Activated CD4-positive, CD25-positive, alpha-beta regulatory T cell treated with anti-CD3 and anti-CD28 coated beads, Interleukin-2, amount 50 U/mL, for 24 hours (primary cell): ENCODE data around the gene PDLIM5.
"Not testable (repeated sequence)": the region's sequence is repeated elsewhere in the genome, so short reads cannot be mapped to it uniquely, and the experiment has no call there.

Source experiments
- ATAC-seq, 2 donors: fragments of 150-1000 bp; cut with Tn5 transposase; one replicate each; pipeline ENCODE4 v1.10.0; 2021; ENCODE audit warnings: mild to moderate bottlenecking in 1 of 2, moderate library complexity in 1 of 2

Gene PDLIM5

DNA sequence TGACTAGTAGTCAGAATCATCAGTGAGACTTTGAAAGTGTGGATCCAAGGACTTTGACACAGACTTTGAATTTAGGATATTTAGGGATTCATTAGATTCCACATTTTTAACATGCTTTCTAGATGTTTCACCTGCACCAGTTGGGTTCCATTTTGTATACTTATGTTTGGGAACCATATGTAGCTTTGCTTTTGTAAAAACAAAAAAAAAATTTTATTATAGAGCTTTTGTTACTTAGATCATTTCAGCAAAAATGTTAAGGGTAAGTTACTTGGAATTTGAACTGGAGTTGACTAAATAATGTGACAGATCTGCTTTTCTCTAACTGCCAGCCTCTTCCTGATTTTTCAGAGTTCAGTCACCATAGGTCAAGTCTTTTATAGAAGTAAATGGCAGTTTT, 14.6 kb downstream of the PDLIM5 start:
- ATAC-seq: no peak

DNA sequence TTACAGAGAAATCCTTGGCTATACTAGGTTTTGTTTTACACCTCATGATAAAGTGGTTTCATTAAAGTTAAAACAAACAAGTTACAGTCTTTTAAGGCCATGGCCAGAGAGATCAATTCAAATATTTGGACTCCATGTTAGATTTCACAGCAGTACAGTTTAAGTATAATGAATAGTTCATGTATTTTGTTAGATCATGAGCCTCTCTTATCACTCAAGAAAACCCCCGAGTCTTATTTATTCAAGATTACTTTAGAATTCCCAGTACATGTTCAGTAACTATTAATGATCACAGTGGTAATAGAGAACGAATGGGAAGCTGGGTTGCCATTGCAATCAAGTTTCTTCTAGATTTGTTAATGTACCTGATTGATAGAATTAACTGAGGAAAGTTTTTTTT, 15.2 kb downstream of the PDLIM5 start:
- ATAC-seq: no peak

DNA sequence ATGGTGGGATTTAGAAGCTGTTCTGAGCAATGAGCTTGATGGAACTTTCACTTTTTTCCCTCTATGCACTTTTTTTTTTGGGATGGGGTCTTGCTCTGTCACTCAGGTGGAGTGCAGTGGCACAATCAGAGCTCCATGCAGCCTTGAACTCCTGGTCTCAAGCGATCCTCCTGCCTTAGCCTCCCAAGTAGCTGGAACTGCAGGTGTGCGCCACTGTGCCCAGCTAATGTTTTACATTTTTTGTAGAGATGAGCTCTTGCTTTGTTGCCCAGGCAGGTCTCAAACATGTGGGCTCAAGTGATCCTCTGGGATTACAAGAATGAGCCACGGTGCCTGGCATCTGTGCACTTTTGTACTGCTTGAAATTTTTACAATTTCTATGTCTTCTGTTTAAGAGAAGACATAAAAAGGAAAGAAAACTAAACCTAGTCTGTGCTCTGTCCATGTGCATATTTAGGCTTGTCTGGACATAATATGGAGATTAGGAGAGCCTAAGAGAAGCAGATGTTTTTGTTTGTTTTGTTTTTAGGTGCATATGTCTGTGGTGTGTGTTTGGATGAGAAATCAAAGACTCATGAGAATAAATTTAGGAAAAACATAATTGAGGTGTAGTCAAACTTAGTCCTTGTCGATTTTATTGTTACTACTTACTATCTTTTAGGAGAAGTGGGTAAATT, 16.5 kb downstream of the PDLIM5 start:
- ATAC-seq: no peak

DNA sequence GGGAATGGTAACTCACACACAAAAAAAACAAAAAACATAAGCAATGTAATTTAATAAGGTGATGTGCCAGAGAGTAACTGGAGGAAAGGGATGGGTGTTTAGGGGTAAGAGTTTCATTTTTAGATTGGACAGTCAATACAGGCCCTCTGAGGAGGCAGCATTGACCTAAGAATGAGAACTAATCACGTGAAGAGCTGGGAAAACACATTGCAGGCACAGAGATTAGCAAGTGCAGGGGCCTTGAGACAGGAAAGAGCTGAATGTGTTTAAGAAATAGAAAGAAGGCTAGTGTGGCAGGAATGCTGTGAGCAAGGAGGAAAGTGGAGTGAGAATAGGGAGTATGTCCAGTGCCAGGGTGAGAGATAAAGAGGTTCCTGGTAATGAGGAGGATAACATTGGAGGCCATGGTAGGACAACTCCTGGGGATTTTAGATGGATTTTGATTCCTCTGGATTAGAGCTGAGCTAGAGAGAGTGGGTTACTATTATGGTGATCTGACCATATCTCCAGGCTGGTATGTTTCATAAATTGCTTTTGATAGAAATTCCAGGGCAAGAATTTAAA, 17.6 kb downstream of the PDLIM5 start:
- ATAC-seq: no peak

DNA sequence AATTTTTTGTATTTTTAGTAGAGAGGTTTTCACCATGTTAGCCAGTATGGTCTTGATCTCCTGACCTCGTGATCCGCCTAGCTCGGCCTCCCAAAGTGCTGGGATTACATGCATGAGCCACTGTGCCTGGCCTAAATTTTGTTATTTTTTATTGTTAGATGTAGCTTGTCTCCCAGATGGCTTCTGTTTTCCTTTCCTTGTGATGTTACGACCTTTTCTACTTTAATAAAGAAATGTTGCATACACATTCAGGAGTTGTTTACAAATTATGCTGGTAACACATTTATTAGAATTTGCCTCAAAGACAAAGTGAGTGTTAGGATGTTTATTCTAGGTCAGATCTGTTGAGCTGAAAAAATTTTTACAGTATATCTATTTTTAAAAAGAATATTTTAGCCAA, 18.4 kb downstream of the PDLIM5 start:
- ATAC-seq: no peak

DNA sequence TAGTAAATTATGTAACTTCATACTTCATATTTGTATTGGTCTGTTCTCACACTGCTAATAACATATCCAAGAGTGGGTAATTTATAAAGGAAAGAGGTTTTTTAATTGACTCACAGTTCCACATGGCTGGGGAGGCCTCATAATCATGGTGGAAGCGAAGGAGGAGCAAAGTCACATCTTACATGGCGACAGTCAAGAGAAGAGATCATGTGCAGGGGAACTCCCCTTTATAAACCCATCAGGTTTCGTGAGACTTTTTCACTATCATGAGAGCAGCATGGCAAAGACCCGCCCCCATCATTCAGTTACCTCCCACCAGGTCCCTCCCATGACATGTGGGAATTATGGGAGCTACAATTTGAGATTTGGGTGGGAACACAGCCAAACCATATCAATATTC, 19.0 kb downstream of the PDLIM5 start:
- not testable (repeated sequence) for ATAC-seq

DNA sequence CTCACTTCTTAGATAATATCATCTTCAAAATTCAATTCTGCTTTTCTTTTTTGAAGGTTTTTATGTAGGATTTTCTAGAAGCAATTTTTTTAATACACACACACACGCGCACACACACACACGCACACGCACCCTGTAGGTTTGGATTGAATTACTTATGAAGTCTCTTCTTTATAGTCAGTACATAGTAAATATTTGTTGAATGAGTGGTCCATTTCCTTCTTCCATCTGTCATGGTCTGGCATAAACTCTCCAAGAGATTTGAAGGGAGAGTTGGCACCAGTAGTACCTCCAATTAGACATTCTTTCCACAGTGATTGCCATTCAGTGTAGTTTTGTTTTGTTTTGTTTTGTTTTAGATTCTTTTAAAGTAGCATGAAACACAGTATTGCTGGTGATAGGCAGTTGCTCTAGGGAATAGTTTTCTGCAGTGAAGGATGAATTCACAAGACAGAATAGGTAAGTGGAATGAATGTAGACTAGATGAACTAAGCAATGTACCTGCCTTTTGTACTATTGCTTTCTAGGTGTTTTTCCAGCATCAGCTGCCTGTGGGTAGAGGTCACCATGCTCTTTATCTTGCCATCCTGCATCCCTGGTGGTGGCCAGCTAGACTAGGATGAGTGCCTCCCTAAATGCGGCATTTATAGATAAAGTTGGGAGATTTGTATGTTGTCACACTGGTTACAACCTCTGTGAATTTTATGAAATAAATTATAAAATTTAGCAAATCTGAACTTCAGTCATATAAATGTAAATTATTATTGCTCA, 20.5 kb downstream of the PDLIM5 start:
- ATAC-seq: no peak

DNA sequence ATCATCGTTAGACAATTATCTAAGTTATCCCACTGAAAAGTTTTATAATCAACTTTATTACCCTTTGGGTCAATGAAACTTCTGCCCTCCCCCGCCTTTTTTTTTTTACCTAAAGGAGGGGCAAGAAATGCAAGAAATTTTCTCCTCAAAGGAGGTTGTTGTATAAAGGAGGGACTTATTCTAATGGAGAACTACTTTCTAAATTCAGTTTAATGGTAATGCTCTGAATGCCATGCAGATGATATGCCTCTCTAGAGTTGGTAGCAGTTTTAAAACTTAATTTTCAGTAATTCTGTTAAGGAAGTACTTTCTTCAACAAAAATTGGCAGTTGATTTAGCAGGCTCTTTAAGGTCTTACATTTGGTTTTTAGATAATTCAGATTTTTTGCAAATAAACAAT, 23.3 kb downstream of the PDLIM5 start:
- ATAC-seq: no peak

DNA sequence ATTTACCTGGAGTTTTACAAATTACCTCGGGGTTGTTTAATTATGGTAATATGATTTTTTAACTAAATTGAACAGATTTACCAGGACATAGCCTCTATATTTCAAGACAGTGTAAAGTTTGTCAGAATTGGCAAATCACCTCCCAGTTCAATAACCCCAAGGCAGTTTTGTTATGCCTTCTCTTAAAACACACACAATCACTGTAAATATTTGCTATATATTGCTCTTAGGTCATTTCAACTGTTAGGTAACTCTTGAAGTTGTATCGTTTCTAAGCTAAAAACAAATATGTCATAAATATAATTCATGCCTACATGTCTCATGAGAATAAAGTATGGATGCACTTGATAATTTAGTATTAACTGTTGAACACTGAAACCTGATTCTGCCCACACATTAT, 24.1 kb downstream of the PDLIM5 start:
- ATAC-seq: no peak

DNA sequence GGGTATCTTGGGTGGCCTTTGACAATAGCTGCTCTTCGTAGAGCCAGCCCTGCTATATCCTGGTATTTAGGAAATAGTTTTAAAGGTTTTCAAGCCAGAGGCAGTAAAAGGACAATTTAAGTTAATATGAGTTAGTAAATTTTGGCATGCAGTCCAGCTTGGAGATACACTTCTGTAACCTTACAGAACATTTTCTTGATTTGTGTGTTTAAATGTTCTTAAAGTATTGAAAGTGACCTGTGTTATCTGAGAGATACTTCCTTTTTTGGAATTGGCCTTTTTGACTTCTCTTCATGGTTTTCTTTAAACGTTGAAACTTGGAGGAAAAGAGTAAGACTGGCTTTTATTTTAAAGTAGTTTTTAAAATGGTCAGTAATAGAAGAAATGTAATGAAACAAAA, 25.5 kb downstream of the PDLIM5 start:
- no peak for ATAC-seq

DNA sequence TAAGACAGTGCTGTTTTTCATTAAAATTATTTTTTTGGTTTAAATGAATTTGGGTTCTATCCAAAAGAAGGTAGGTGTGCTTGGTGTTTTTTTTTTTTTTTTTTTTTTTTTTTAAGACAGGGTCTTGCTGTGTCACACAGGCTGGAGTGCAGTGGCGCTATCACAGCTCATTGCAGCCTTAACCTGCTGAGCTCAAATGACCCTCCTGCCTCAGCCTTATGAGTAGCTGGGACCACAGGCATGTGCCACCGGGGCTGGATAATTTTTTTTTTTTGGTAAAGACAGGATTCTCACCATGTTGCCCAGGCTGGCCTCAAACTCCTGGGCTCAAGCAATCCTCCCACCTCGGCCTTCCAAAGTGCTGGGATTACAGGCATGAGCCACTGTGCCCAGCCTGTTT, 27.1 kb downstream of the PDLIM5 start:
- ATAC-seq: not testable (repeated sequence)

DNA sequence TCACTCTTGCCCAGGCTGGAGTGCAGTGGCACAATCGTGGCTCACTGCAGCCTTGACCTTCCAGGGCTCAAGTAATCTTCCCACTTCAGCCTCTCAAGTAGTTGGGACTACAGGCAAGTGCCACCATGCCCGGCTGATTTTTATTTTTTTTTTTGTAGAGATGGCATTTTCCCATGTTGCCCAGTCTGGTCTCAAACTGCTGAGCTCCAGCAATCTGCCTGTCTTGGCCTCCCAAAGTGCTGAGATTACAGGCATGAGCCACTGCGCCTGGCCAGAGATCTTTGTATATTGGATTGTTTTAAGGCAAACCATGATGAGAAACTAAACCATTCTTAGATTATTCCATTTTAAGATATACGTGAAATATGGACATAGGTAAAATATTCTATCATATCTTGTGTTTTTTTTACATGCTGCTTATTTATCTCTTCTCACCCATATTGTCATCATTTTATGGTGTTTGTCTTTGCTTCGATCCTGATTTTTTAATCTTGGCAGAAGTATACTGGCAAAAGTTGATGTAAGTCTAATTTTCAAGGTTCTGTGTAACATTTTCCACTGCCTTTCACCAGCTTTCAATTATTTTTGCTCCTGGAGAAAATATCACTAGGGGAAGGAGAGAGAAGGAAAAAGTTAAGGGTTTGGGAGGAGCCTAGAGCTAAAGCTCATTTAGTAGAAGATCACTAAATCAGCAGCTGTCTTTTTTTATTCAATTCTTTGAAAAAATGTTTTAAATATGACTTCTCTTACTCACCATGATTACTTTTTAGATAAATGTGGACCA, 27.8 kb downstream of the PDLIM5 start:
- no peak for ATAC-seq

DNA sequence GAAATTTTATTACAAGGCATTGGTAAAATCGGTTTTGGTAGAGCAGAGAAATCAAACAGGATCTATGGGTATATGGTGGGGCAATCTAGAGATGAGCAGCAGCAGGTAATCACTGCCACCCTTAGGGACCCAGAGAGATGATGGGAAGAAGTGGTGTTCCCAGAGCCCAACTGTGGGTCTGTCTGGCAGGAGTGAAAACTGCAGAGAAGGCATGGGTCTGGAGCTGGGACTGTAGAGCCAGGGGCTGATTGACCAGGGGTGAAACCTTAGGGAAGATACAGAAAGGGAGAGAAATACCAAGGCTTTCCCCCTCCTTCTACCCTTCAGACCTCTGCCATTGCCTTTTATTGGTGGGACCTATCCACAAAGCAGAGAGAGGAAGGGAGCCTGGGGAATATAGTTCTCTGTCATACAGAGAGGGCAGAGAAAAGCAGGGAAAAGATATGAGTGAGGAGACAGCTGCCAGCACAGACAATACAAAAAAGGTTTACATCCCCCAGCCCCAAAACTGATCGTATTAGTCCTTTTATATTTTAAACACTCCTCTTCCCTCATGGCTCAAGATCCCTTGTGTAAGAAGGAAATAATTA, 28.7 kb downstream of the PDLIM5 start:
- no peak for ATAC-seq

DNA sequence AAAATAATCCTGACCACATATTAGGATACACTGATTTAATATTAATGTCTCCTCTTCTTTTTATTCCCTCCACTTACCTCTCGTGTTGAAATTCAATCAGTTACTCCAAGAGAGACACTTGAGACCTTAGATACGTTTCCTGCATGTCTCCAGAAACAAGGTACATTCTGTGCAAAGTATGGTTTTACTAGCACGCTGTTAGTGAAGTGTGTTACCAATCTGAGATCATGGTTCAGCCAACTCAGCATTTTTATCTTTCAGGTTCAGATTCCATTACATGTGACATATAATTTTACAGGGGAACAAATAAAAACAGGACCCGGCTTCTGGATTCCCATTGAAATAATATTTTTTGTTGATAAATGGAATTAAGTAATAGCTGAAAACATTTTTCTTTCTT, 32.2 kb downstream of the PDLIM5 start:
- no peak for ATAC-seq

DNA sequence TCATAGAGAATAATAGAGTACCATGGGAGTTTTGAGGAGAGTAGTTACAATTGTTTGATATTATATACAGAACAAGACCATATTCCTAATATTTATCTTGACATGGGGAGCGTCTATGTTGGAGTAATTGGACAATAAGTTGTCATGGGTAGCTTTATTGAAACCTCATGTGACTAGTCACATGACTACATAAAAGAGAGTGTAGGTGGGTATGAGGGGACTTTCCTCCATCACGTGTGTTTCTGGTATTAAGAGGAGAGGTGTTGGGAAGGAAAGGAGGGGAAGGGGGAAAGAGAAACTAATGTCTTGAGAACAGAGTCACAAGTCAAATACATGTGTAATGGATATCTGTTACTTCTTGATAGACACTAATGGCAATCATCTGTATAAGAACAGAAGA, 33.1 kb downstream of the PDLIM5 start:
- ATAC-seq: no peak

DNA sequence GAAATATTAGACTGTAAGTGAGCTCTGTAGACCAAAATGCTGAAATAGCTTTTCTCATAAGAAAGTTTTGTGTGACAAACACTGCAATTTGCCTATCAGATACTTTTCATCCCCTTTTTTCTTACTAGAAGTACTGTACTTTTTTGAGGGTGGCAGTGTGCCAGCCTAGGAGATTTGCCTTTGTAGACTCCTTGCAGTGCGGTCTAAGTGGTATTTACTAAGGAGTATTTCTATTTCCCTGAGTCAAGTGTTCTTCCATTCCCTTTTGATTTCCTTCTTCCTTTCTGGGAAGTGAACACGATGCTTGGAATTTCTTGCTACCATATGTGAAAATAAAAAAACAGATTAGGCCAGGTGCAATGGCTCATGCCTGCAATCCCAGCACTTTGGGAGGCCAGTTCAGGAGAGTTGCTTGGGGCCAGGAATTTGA, 34.6 kb downstream of the PDLIM5 start:
- ATAC-seq: no peak

DNA sequence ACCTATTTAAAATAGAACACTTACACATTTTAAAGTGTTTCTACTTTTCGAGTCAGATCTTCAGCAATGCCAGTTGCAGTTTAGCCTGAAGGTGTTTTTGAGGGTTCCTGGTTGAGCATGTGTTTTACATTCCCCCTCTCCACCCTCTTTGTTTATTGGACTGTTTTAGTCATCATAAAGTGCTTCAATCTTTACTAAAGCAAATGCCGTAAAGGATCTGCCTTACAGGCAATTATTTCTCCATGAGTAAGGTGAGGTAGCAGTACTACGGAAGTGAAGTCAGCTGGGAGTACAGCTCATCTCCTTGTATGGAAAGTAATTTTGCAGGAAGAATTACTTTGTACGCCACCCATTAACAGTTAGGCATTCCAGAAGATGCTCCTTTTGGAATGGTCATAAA, 36.9 kb downstream of the PDLIM5 start:
- no peak for ATAC-seq

DNA sequence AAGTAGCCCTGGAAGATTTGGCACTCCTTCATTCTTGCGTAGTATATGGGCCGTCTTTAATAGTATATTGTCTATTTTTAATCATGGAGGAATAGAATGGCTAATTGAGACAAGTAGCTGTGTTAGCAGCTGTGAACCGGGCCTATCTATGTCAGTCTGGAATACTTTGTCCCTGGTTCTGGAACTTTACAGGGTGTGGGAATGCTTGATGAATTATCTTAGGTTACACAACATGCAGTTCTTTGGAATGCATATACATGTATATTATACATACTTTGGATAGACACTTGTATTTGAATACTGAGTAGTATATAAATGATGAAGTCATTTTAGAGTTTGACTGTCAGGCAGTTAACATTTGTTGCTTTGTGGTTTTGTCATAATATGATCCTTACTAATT, 37.4 kb downstream of the PDLIM5 start:
- ATAC-seq: no peak

DNA sequence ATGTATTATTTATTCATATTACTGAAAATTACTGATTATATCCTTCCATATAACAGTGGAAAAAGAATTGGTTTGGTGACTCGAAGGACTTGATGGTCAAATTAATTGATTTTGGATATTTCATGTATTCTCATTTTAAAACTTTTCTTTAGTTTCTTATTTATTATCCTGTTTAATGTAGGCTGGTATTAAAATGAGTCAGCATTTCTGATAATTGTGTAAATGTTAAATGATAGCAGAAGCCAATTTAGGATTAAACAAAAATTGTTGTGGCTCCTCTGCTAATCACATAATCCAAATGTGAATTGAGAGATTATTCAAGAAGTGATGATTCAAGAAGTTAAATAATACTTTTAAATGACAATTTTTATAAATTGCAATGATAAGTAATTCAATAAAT, 38.7 kb downstream of the PDLIM5 start:
- no peak for ATAC-seq

DNA sequence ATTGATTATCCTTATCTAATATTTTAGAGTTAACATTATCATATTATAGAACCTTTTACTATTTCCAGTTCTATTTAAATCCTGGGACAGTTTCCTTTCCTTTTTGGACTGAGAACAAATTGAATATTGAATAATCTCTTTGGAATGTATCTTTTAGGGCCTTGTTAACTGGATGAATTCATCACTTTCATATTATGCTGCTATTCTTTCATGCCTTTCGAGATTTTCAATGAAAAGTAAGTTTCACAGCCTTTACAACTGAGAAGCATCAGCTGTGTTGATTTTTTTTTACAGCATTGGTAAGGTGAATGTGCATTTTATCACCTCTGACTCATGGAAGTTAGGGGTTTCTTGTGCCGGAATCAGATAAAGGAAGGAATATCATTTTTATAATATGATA, 39.6 kb downstream of the PDLIM5 start:
- ATAC-seq: no peak

DNA sequence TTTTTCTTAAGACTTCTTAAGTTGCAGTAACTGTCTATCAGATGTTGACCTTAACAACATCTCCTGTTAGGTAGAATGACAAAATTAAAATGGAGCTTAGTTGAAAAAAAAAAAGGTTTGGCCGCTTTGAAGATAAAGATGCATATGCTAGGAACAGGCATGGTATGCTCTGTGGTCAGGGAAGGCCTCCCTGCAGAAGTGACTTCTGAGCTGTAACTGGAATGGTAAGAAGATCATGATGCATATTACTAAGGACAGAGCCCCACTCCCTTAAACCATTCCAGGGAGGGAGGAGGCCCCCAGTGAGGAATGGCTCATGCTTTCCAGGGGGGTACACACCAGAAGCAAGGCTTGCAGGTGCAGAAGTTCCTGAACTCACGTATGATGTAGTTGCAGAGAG, 43.7 kb downstream of the PDLIM5 start:
- ATAC-seq: no peak

DNA sequence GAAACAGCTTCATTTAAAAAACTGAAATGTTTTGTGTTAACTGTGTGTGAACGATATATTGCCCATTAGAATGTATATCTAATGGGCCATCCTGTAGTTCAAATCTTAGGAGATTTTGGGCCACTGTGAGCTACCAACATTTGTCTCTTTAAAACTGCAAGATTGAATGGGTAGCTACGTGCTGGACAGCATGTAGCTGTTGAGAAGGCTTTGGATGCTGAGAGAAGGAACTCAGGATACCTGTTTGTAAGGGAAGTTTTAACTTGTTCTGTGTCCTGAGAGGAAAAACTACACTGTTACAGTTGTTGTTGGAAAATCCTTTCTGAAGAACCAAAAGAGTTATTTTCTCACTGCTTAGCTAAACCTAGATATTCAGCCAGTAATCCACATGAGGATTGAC, 45.9 kb downstream of the PDLIM5 start:
- ATAC-seq: no peak

DNA sequence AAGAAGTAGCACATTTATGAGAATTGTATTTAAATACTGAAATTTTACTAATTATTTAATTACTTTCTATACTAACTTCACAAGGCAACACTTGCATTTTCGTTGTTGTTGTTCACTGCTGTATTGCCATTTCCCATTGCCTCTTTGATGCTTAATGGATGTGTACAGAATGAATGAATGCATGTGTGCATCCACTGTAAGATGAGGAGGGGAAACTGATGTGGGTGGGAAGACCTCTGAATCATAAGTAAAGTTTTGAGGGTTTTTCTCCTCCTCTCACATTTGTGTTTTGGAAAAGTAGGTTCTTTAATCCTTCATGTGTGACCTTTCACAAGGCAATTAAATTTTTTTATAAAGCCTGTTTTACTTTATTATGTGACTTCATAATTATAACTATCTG, 46.8 kb downstream of the PDLIM5 start:
- no peak for ATAC-seq
